GM12864 (cell line): Measurements from ENCODE around the gene ODAD4.

Experiments used
- DNase-seq: peaks from one replicate; pipeline ENCODE4 v3.0.0-alpha.2; 2011; ENCODE audit warnings: low read depth
- H3K4me3 ChIP-seq: 2 replicates; pipeline ENCODE4 v1.5.1; 2011; ENCODE audit warnings: mild to moderate bottlenecking, low read depth, low read length, control low read depth
- TF ChIP-seq, protein P1 (sequence below): IDR thresholded peaks from 2 replicates; pipeline ENCODE4 v1.5.1; 2011; ENCODE audit warnings: low read depth, mild to moderate bottlenecking, moderate library complexity, low read length, control low read depth, inconsistent platforms; ENCODE audit errors: missing control alignments

The ODAD4 gene

DNA sequence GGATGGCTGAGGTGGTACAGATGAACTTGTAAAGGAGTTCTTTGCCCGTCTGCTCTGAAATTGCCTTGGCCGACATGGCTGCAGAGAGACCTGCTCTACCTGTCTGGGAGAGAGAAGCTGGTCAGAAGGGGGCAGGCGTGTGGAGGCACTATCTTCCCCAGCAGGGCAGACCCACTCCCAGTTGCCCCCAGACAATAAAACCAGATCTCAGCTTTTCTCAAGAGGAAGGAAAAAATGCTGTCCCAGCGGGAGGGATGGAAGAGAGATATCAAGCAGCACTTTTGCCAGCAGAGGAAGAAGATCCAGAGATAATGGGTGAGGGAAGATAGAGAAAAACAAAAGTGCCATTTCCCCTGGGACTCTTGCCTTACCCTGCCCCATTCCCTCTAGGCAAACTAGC lies 16.6 kb upstream of the ODAD4 start:
- no peak overlapping the region for H3K4me3 ChIP-seq
- TF ChIP-seq, protein P1, sequence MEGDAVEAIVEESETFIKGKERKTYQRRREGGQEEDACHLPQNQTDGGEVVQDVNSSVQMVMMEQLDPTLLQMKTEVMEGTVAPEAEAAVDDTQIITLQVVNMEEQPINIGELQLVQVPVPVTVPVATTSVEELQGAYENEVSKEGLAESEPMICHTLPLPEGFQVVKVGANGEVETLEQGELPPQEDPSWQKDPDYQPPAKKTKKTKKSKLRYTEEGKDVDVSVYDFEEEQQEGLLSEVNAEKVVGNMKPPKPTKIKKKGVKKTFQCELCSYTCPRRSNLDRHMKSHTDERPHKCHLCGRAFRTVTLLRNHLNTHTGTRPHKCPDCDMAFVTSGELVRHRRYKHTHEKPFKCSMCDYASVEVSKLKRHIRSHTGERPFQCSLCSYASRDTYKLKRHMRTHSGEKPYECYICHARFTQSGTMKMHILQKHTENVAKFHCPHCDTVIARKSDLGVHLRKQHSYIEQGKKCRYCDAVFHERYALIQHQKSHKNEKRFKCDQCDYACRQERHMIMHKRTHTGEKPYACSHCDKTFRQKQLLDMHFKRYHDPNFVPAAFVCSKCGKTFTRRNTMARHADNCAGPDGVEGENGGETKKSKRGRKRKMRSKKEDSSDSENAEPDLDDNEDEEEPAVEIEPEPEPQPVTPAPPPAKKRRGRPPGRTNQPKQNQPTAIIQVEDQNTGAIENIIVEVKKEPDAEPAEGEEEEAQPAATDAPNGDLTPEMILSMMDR, result no peak
- no peak for DNase-seq

DNA sequence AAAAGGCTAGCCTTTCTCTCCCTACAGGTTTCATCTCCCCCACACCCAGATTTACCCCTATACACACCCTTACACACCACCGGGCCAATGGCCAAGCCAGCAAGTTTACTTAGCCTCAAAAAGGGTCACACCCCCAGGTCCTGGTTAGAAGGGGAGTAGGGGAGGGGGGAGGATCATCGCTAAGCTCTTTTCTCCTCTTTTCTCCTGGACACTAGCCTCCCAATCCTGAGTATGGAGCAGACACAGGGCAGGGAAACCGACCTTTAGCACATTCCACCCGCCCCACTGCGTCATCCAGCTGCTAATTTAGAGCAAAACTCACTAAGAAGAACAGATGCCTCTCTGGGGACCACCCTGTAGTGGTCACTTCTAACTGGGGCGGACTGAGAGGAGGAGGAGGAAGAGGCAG lies 16.1 kb upstream of the ODAD4 start:
- TF ChIP-seq, protein P1, result no peak
- H3K4me3 ChIP-seq, result no peak overlapping the region
- no peak for DNase-seq

DNA sequence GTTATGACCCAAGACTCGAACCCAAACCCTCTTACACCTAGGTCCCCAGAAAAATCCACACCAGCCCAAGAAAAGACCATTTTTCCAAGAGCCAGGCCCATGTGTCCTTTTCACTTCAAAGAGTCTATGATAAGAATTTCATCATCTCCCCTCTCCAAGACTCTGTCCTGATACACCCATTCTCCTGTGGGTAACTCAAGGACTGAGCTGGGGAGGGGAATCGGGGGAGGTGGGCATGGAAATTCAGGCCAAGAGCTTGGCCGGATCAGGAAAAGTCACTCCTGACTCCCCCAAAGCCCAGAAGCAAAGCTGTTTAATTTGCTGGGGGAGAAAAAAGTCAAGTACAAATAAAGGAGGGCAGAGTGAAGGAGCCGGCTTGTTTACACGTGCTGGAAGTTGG lies 15.4 kb upstream of the ODAD4 start:
- TF ChIP-seq, protein P1, result no peak
- no peak for DNase-seq
- H3K4me3 ChIP-seq, result no peak overlapping the region

DNA sequence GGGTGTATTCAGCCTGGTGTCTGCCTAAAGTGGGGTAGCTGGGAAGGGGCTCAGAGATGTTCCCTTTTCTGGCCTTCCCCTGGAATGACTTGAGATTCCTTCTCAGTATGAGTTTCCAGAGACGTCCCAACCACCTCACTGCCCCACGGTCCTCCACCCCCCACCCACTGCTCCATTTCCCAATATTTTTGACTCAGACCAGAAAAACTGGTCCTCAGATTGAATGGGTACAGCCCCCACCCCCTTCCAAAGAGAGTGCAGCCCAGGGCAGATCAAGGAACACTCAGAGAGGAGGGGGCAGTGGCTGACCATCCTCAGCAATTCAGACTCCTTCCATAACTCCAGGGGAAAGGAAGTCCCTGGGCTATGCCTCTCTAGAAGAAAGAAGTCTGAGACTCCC lies 14.9 kb upstream of the ODAD4 start:
- H3K4me3 ChIP-seq, result no peak overlapping the region
- DNase-seq, result no peak

DNA sequence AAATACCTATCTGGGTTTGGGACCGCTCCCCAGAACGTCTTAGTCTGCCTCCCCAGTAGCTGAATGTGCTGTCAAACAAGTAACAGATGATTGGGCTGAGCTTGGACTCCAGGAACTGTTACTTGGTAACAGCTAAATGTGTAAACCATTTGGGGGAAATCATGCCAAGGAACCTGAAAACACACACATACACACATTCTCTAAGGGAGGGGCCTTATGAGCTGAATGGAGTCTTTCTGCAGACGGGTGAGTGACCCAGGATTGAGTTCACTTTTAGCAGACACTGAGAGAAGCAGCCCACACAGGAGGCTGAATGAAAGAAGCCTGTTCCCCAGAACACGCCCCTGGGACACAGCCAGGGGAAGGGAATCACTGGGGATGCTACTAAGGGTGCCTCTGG lies 13.2 kb upstream of the ODAD4 start:
- TF ChIP-seq, protein P1, result no peak
- peak overlapping the region; percentile 91 for H3K4me3 ChIP-seq
- no peak for DNase-seq

More for the DNA sequence above, 14.9 kb upstream of the ODAD4 start:
- TF ChIP-seq, protein P1, result no peak

DNA sequence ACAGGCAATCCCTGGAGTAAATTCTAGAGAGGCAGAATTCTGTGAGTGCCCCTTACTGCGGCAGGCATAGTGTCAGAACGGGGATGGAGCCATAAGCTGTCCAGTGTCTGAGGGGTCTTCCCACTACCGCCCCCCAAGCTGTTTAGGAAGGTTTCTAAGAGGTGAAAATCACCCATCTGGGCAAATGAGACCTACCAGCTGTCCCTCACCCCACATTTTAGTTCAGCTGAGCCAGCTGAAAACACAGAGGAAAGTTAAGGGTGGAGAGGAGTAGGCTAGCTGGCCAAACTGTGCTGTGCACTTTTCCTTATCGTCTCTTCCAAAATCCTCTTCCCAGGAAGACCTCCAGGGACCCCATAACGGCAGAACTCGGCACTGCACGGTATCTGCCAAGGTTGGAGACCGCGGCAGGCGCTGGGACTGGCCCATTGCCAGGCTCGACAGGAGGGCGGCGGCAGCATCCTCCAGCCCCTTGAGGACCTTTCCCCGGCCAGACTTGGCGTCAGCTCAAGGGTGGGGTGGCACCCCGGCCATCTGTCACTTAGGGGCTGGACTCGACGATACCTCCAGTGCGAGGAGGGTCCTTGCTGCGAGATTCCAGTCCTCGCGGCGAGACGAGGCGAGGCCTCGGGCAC lies 12.6 kb upstream of the ODAD4 start:
- TF ChIP-seq, protein P1, result no peak
- peak overlapping the region; percentile 91 for H3K4me3 ChIP-seq
- DNase-seq, result no peak
